DOHH2 (cell line): ENCODE measurements around the gene IYD.

Experiments used
- CTCF ChIP-seq: fragments of 200-600 bp; sonication (generic); IDR thresholded peaks from one replicate; pipeline ENCODE4 v1.5.1; 2014; ENCODE audit warnings: antibody characterized with exemption, mild to moderate bottlenecking, low read depth, low read length; ENCODE audit not compliant: poor library complexity, severe bottlenecking
- EZH2phosphoT487 ChIP-seq: fragments of 200-600 bp; sonication (generic); IDR thresholded peaks from 2 replicates; pipeline ENCODE4 v1.6.1; 2017; ENCODE audit warnings: borderline replicate concordance, mild to moderate bottlenecking, antibody characterized with exemption, low read length, moderate library complexity, mixed read lengths

- no peak for TF ChIP-seq CTCF
- no peak for TF ChIP-seq EZH2phosphoT487
These were observed 48.4 kb downstream of the IYD start for GRCh38 chr6:150417250-150417649.
